Activated naive CD4-positive, alpha-beta T cell treated with anti-CD3 and anti-CD28 coated beads, Interleukin-2, amount 10 ng/mL, durations not matched to agents 7 days and 5 days (primary cell): Measurements from ENCODE around the gene GSE1.

ENCODE experiments used
- CTCF ChIA-PET: fragments of 350-600 bp; sonication (Branson Sonifier 250); formaldehyde crosslinking; loops from one replicate; lab custom pipeline; 2021; ENCODE audit warnings: antibody characterized with exemption; lab: Charles Lee
- DNase-seq: peaks from one replicate; pipeline ENCODE4 v3.0.0-alpha.2; 2020
- H3K27ac Mint-ChIP-seq: one replicate; pipeline ENCODE4 v1.8.0; 2021; ENCODE audit warnings: mild to moderate bottlenecking, moderate library complexity, mixed read lengths
- H3K27me3 Mint-ChIP-seq: one replicate; pipeline ENCODE4 v1.8.0; 2021; ENCODE audit warnings: mild to moderate bottlenecking, mixed read lengths
- H3K36me3 Mint-ChIP-seq: one replicate; pipeline ENCODE4 v1.8.0; 2021; ENCODE audit warnings: mixed read lengths
- H3K4me1 Mint-ChIP-seq: one replicate; pipeline ENCODE4 v1.8.0; 2021; ENCODE audit warnings: mixed read lengths
- H3K4me3 Mint-ChIP-seq: one replicate; pipeline ENCODE4 v1.8.0; 2021; ENCODE audit warnings: mild to moderate bottlenecking, moderate library complexity, mixed read lengths
- H3K9me3 Mint-ChIP-seq: one replicate; pipeline ENCODE4 v1.8.0; 2021; ENCODE audit warnings: mixed read lengths

GSE1 gene

DNA sequence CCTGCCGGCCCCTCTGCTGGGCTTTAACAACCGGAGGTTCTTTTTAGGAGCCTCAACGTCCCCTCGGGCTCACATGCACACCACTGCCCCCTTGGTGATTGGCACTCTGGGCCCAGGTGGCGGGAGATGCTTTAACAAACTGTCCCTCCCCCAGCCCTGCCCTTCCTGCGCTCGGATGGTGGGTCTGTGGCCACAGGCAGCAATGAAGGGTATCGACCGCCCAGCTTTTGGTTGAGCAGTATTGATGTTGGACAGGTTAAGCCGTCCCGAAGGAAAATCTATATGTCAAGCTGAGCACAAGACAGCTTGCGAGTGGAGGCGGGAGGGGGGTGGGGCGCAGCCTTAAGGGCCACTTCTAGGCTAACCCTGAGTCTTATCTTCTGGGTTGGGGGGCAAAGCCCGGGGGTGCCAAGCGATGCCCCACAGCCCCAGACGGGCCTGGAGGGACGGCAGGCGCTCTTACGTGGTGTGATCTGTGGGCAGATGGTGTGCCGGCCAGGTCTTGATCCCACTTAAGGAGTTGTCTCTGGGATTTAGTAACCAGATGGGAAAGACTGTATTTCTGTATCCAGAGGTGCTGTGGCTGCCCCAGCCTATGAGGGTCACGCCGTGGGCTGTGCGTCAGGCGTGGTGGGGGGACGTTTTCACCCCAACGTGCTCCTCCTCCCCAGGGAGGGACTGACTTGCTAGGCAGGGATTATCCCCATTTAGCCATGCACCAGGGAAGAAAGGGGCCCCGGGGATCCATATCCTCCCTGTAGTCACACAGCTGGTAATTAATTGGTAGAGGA, 6.2 kb downstream of the GSE1 start:
- no peaks in the 10 kb centered on the region for H3K9me3 Mint-ChIP-seq
- H3K27me3 Mint-ChIP-seq = peaks cover 49% of the 10 kb centered on the region
- H3K4me1 Mint-ChIP-seq = peaks cover 32% of the 10 kb centered on the region
- H3K27ac Mint-ChIP-seq = no peak overlapping the region
- DNase-seq = no peak
- no peak overlapping the region for H3K4me3 Mint-ChIP-seq
- no peaks in the 10 kb centered on the region for H3K36me3 Mint-ChIP-seq
- CTCF ChIA-PET = interaction anchor here (1.0 kb wide), 1 partner anchor 98 kb away, joined by 3 read pairs; no protein-coding TSS in a partner anchor

DNA sequence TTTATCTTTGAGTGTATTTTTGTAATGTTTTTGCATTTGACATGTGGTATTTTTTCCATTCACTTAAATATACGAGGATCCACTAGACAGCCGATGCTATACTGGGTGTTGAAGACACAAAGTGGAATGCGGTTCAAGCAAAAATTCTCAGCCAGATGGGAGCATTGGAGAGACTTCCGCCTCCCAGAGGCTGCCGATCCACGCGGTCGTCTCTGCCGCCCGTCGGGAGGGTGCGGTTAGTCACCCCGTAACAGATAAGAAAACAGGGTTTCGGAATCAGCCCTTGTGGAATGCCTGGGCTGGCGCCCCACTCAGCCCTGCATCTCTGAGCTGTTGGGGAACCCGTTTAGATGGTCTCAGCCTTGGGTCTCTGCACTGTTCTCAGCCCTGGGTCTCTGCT, 7.3 kb downstream of the GSE1 start:
- no peak for DNase-seq
- Mint-ChIP-seq H3K9me3 (no peaks in the 10 kb centered on the region), H3K27ac (no peak overlapping the region), H3K4me3 (no peak overlapping the region), H3K36me3 (no peaks in the 10 kb centered on the region), H3K4me1 (peaks cover 27% of the 10 kb centered on the region), H3K27me3 (peaks cover 38% of the 10 kb centered on the region)
- CTCF ChIA-PET = interaction anchor here (1.0 kb wide), 1 partner anchor 97 kb away, joined by 3 read pairs; no protein-coding TSS in a partner anchor

DNA sequence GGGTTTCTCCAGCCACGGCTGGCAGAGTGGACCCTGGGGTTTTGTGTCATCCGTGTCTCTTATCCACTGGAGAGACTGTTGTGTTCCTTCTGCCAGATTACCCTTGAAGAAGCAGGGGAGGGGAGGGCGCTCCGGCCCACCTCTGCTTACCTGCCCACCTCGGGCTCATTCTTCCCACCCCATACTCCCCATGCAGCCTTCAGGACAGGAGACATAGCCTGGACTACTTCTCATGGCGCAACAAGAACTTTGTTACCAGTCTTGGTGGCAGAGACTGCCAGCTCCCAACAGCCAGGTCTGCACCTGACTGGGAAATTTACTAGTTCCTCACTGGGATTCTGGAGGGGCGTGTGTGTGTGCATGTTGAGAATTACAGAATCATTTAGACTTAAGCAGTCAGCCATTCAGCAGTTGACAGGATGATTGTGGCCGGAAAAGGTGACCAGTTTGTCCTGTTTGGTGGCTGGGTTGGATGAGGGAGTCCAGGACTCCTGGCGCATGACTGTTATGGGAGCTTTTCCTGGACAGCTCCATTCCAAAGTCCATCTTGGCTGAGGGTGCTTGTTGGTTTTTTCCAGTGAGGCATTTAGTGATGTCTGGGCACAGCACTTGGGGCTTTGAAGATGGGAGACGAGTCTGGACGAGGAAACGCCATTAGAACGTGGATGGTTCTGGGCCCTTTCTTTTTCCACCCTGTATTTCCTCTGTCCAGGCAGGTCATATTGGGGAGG, 8.7 kb downstream of the GSE1 start:
- CTCF ChIA-PET = no interaction called here
- H3K27ac Mint-ChIP-seq = no peak overlapping the region
- H3K36me3 Mint-ChIP-seq = no peaks in the 10 kb centered on the region
- H3K4me1 Mint-ChIP-seq = peaks cover 16% of the 10 kb centered on the region
- H3K4me3 Mint-ChIP-seq = no peak overlapping the region
- no peaks in the 10 kb centered on the region for H3K9me3 Mint-ChIP-seq
- DNase-seq = no peak
- H3K27me3 Mint-ChIP-seq = peaks cover 23% of the 10 kb centered on the region

DNA sequence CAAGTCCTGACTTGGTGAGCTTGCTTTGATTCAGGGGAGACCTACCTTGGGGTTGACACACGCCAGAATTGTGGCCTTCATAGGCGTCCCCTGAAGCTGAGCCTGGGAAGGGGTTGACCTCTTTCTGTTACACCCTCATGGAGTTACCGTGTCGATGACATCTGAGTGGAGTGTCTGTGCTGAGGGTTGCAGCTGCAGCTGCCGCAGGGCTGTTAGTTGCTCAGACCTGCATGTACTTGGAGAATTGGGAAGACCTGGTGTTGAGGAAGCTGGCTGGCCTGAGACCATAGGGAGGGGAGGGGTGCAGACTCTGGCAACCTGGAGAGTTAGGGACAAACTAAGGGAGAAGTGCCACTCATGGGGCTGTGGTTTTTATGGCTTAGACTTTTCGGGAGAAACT, 9.6 kb downstream of the GSE1 start:
- peaks cover 14% of the 10 kb centered on the region for H3K4me1 Mint-ChIP-seq

DNA sequence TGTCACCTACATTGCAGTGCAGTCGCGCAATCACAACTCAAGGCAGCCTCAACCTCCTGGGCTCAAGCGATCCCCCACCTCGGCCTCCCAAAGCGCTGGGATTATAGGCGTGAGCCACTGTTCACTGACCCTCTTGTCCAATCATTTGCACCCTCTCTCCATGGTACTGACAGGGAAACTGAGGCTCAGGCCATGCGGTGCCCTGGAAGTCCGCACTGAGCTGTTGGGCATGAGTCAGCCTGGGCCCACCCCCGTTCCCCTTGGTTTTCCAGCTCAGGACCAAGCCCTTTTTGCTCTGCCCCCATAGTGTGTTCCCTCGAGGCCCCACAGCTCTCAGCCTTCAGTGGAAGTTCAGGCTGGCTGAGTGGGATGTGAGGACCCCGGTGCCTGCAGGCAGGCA, 10.1 kb downstream of the GSE1 start:
- Mint-ChIP-seq H3K9me3 (no peaks in the 10 kb centered on the region), H3K4me1 (peaks cover 8% of the 10 kb centered on the region), H3K36me3 (no peaks in the 10 kb centered on the region), H3K4me3 (no peak overlapping the region), H3K27me3 (peaks cover 9% of the 10 kb centered on the region), H3K27ac (no peak overlapping the region)
- no peak for DNase-seq
- CTCF ChIA-PET = interaction anchor here (1.0 kb wide), 1 partner anchor 326 kb away, joined by 3 read pairs; no protein-coding TSS in a partner anchor

More for the DNA sequence above, 9.6 kb downstream of the GSE1 start:
- H3K27me3 Mint-ChIP-seq = peaks cover 15% of the 10 kb centered on the region
- H3K36me3 Mint-ChIP-seq = no peaks in the 10 kb centered on the region
- H3K4me3 Mint-ChIP-seq = no peak overlapping the region
- no peak overlapping the region for H3K27ac Mint-ChIP-seq
- no peak for DNase-seq
- CTCF ChIA-PET = interaction anchor here (1.0 kb wide), 1 partner anchor 325 kb away, joined by 3 read pairs; no protein-coding TSS in a partner anchor
- H3K9me3 Mint-ChIP-seq = no peaks in the 10 kb centered on the region

DNA sequence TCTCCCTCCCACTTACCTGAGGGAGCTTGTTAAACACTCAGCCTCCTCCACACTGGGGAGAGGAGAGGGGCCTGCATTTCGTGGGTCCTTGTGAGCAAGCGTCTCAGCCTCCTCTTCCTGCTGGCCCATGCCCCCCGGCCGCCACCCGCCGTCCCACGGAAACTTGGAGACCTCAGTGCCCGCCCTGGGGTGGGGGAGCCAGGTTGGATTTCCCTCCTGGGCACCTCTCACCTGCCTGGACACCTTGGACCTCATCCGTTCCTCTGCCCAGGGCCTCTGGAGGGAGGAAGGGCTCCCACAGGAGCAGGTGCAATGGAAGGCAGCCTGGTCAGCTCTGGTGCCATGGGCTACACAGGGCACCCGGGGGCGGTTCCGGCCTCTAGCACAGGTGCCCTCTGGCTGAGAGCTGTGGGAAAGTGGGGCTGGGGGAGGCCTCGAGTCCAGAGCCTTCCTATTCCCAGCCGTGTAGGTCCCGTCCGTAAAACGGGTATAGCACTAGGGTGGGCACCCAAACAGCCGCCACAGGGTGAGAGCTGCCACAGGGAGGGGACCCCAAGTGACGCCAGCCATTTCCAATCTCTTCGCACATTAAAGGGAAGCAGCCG, 11.0 kb downstream of the GSE1 start:
- peaks cover 2% of the 10 kb centered on the region for H3K9me3 Mint-ChIP-seq
- CTCF ChIA-PET = interaction anchor here (1.0 to 1.3 kb wide), 2 partner anchors 8 to 327 kb away, joined by 3 to 6 read pairs; no protein-coding TSS in a partner anchor

DNA sequence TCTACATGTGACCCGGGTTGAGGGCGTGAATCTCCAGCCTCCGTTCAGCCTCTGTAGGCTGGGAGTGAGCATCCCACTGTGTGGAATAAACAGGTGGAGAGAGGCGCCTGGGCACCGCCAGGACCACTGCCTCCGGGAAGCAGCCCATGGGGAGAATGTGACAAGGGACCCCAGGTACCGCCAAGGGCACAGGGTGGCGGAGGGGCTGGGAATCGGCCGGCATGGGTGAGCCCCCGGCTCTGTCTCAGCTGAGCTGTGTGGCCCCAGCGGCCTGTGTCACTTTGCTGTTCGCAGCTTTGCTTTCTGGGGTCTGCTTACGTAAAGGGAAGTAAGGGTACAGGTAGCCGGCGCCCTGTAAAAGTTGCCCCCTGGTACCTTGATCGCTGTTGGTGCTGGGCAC, 11.5 kb downstream of the GSE1 start:
- Mint-ChIP-seq H3K9me3 (peaks cover 5% of the 10 kb centered on the region), H3K27ac (no peak overlapping the region), H3K36me3 (peaks cover 2% of the 10 kb centered on the region), H3K27me3 (peaks cover under 1% of the 10 kb centered on the region), H3K4me1 (peaks cover 6% of the 10 kb centered on the region), H3K4me3 (no peak overlapping the region)
- CTCF ChIA-PET = interaction anchor here (1.3 kb wide), 1 partner anchor 9 kb away, joined by 6 read pairs; no protein-coding TSS in a partner anchor
- DNase-seq = no peak

More for the DNA sequence above, 11.0 kb downstream of the GSE1 start:
- no peak for DNase-seq
- Mint-ChIP-seq H3K27me3 (peaks cover 4% of the 10 kb centered on the region), H3K4me1 (peaks cover 6% of the 10 kb centered on the region), H3K4me3 (no peak overlapping the region), H3K36me3 (no peaks in the 10 kb centered on the region), H3K27ac (no peak overlapping the region)

DNA sequence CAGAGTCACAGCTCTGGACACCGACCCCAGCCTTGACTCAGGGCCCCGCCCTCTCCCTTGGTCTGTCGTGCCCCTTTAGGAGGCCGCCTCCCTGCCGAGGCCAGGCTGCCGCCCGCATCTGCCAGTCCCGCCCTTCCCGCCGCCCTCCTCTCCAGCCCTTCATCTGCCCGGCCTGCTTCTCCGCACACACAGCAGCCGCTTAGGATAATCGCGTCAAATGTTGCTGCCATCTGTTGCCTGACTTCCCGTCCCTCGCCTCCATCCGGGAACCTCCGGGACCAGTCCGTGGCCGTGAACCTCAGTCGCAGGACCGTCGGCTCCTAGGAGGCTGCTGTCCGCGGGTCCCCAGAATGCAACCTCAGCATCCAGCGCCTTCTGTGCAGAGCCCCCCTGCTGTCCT, 11.9 kb downstream of the GSE1 start:
- CTCF ChIA-PET = interaction anchor here (1.3 kb wide), 1 partner anchor 9 kb away, joined by 6 read pairs; no protein-coding TSS in a partner anchor
- DNase-seq = no peak
- Mint-ChIP-seq H3K27ac (no peak overlapping the region), H3K9me3 (peaks cover 9% of the 10 kb centered on the region), H3K36me3 (peaks cover 6% of the 10 kb centered on the region), H3K4me3 (no peak overlapping the region), H3K4me1 (peaks cover 6% of the 10 kb centered on the region), H3K27me3 (no peaks in the 10 kb centered on the region)

DNA sequence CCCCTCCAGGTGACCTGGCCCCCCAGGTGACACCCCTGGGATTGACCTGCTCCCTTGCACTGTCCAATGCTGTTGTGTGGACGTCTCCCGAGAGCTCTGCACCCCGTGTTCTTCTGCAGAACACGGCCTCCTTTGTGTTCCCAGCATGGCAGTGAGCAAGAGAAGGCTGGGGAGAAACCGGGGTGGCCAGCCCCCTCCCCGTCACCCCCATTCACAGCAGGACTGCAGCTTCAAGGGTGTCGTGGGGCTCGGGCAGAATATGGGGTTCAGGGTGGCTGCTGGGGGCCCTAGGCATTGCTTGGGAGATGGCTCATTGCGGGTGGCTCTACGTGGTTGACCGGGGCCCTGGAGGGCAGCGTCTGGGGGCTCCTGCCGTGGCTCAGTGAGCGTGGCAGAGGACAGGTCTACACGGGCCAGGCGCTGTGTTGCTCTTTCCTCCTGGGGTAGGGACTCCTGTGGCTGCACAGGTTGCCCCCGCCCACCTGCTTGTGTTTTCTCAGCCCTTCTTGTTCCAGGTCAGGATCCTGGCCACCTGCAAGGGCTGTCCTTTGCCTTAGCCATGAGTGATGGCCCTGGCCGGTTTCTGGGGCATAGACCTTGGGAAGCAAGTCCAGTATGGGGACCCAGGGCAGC, 12.5 kb downstream of the GSE1 start:
- no peak for DNase-seq
- H3K36me3 Mint-ChIP-seq = peaks cover 6% of the 10 kb centered on the region
- peaks cover 14% of the 10 kb centered on the region for H3K9me3 Mint-ChIP-seq
- H3K27me3 Mint-ChIP-seq = no peaks in the 10 kb centered on the region
- peaks cover 6% of the 10 kb centered on the region for H3K4me1 Mint-ChIP-seq
- CTCF ChIA-PET = interaction anchor here (1.2 kb wide), 1 partner anchor 9 kb away, joined by 5 read pairs; no protein-coding TSS in a partner anchor
- H3K4me3 Mint-ChIP-seq = no peak overlapping the region
- H3K27ac Mint-ChIP-seq = no peak overlapping the region

DNA sequence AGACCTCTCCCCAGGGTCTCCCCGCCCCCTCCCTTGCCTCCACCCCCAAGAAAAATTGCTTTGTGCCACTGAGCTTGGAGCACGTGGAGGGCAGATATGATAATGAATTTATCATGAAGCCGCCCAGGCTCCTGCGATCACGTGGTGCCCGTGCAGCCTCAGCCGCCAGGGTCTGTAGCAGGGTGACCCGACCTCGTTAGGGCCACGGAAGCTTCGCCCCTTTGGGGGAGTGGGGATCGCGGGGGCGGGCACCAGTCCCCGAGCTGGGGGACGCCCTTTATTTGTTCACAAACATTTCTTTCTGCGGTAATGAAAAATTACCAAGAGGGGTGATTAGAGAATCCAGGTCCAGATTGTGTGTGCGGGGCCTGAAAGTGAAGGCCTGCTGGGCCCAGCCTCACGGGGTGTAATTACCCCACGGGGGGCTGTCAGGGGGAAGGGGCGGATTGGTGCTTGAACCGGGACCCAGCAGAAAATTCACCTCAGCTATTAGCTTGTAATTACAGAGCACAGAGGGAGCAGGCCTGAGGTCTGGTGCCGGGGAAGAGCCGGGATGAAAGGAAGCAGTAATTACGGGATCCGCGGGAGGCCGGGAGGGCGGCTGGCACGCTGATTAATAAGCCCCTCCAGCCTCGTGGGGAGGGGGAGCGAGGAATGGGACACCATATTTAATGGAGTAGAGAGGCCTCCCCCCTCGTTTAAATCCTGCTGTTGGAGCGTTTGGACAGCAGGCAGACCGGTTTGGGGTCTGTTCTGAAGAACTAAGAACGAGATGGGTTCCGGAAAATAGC, 13.3 kb downstream of the GSE1 start:
- Mint-ChIP-seq H3K27me3 (no peaks in the 10 kb centered on the region), H3K36me3 (peaks cover 6% of the 10 kb centered on the region), H3K4me1 (peaks cover 6% of the 10 kb centered on the region), H3K9me3 (peaks cover 14% of the 10 kb centered on the region), H3K4me3 (no peak overlapping the region), H3K27ac (no peak overlapping the region)
- DNase-seq = no peak
- CTCF ChIA-PET = interaction anchor here (1.0 to 1.2 kb wide), 3 partner anchors 10 to 135 kb away, joined by 3 to 5 read pairs (median 4); no protein-coding TSS in a partner anchor

DNA sequence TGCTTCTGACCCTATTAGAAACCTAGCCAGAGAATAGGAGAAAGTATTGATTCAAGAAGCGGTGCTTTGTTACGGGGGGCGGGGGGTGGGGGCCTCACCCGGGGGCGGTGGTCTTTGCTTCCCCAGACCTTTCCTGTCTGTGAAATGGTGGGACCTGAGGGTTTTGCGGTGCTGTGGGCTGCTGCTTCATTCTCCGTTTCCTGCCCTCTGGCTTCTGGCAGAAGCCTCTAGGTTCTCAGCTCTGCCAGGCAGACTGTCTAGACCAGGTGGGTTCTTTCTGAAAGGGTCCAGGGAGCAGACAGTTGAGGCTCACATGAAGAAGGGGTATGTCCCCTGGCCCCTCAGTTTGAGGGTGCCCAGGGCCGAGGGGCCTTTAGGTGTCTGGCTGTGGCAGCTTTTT, 14.0 kb downstream of the GSE1 start:
- H3K27ac Mint-ChIP-seq = no peak overlapping the region
- CTCF ChIA-PET = interaction anchor here (1.0 to 1.2 kb wide), 2 partner anchors 11 to 136 kb away, joined by 3 to 4 read pairs; no protein-coding TSS in a partner anchor
- H3K4me1 Mint-ChIP-seq = peaks cover 6% of the 10 kb centered on the region
- no peak for DNase-seq
- no peak overlapping the region for H3K4me3 Mint-ChIP-seq
- H3K27me3 Mint-ChIP-seq = no peaks in the 10 kb centered on the region
- H3K9me3 Mint-ChIP-seq = peaks cover 14% of the 10 kb centered on the region
- H3K36me3 Mint-ChIP-seq = peaks cover 6% of the 10 kb centered on the region

DNA sequence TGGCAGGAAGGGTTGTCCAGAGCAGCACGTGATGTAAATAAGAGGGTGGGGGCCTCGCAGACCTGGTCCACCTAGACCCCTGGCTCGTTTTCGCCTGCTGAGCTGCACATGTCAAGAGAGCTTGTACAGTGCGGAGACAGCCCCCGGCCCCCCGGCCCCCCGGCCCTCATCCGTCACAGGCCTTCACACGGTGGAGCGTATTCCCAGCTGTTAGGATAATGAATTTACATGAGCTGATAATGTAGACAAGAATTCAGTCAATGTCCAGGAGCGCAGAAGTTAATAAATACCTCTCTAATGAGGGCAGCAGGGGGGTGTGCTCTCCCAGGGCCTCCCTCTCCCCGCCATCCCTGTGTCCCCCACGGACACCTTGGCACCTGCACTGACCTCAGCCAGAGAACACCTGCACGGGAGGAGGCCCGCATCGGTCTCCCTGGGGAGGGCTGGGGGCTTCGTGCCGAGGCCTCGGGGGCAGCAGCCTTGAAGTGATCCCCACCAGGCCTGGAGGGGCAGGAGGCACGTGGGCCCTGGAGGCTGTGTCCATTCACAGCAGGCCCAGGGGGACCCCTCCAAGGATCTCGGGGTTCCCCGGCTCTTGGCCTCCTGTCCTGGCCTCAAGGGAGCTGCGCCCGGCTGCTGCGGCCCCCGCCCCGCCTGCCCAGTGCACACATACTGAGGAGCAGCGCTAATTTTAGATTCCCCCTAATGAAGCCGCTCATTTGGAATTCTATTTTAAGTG, 14.6 kb downstream of the GSE1 start:
- H3K4me3 Mint-ChIP-seq = no peak overlapping the region
- CTCF ChIA-PET = interaction anchor here (1.0 kb wide), 1 partner anchor 11 kb away, joined by 4 read pairs; no protein-coding TSS in a partner anchor

More for the DNA sequence above, 14.6 kb downstream of the GSE1 start:
- Mint-ChIP-seq H3K4me1 (peaks cover 6% of the 10 kb centered on the region), H3K27ac (no peak overlapping the region), H3K36me3 (peaks cover 6% of the 10 kb centered on the region), H3K9me3 (peaks cover 14% of the 10 kb centered on the region), H3K27me3 (no peaks in the 10 kb centered on the region)
- DNase-seq = no peak
